ENCODE measurements around the gene PNPLA7. TPM values are rescaled to one million over a fixed set of nuclear protein-coding genes. Genes with fewer than 3 reads are reported as not detected.

Gene PNPLA7
- total RNA-seq, 1 donor from 2014 or later, result 16.2 TPM

- Histone ChIP-seq H3K9me3 (no peaks in the 10 kb centered on the region), H3K4me1 (peaks cover 12% of the 10 kb centered on the region), H3K4me3 (no peak overlapping the region), H3K27me3 (no peaks in the 10 kb centered on the region), H3K27ac (no peak overlapping the region), H3K36me3 (no peaks in the 10 kb centered on the region)
- DNase-seq (ENCODE audit: extremely low spot score in 2 of 2), result no peak
- no peak for TF ChIP-seq POLR2A (IDR thresholded peaks at IDR 0.05)
- intact Hi-C loops (cut with DNase I), result no loop called here
Measured at GRCh38 chr9:137433916-137434431, 116.2 kb downstream of the PNPLA7 start.

DNA sequence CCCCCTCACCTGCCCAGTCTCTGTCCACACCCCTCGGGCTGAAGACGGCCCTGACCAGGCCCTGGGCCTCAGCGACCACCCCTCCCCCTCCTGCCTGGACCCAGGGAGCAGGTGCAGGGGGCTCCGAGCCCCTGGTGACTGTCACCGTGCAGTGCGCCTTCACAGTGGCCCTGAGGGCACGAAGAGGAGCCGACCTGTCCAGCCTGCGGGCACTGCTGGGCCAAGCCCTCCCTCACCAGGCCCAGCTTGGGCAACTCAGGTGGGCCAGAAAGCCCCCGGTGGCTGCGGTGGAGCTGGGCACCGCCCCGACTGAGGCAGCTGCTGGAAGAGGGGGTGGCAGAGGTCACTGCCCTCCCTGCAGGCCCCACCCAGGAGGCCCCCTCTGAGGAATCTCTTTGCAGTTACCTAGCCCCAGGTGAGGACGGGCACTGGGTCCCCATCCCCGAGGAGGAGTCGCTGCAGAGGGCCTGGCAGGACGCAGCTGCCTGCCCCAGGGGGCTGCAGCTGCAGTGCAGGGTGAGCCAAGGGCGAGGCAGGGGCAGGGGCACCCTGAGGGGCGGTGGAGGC is 116.8 kb downstream of the PNPLA7 start:
- intact Hi-C loops (cut with DNase I), result no loop called here
- no peak overlapping the region for H3K27ac ChIP-seq
- peaks cover 12% of the 10 kb centered on the region for H3K4me1 ChIP-seq
- DNase-seq (ENCODE audit: extremely low spot score in 2 of 2), result no peak
- no peak overlapping the region for H3K4me3 ChIP-seq
- H3K9me3 ChIP-seq, result no peaks in the 10 kb centered on the region
- no peak for TF ChIP-seq POLR2AphosphoS5 (IDR thresholded peaks at IDR 0.05; ENCODE audit: insufficient read depth in 1 of 2, low read depth in 1 of 2)
- TF ChIP-seq, protein P1, sequence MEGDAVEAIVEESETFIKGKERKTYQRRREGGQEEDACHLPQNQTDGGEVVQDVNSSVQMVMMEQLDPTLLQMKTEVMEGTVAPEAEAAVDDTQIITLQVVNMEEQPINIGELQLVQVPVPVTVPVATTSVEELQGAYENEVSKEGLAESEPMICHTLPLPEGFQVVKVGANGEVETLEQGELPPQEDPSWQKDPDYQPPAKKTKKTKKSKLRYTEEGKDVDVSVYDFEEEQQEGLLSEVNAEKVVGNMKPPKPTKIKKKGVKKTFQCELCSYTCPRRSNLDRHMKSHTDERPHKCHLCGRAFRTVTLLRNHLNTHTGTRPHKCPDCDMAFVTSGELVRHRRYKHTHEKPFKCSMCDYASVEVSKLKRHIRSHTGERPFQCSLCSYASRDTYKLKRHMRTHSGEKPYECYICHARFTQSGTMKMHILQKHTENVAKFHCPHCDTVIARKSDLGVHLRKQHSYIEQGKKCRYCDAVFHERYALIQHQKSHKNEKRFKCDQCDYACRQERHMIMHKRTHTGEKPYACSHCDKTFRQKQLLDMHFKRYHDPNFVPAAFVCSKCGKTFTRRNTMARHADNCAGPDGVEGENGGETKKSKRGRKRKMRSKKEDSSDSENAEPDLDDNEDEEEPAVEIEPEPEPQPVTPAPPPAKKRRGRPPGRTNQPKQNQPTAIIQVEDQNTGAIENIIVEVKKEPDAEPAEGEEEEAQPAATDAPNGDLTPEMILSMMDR (IDR thresholded peaks at IDR 0.05), result no peak
- no peak for TF ChIP-seq POLR2A (IDR thresholded peaks at IDR 0.05)
- H3K36me3 ChIP-seq, result no peaks in the 10 kb centered on the region
- H3K27me3 ChIP-seq, result no peaks in the 10 kb centered on the region

GRCh38 chr9:137432687-137433348 is 117.4 kb downstream of the PNPLA7 start:
- intact Hi-C loops (cut with DNase I), result no loop called here
- Histone ChIP-seq H3K36me3 (no peaks in the 10 kb centered on the region), H3K27ac (no peak overlapping the region), H3K4me1 (peaks cover 12% of the 10 kb centered on the region), H3K9me3 (no peaks in the 10 kb centered on the region), H3K27me3 (no peaks in the 10 kb centered on the region), H3K4me3 (no peak overlapping the region)
- DNase-seq (ENCODE audit: extremely low spot score in 2 of 2), result no peak
- TF ChIP-seq, protein P1 (IDR thresholded peaks at IDR 0.05), result no peak
- no peak for TF ChIP-seq POLR2A (IDR thresholded peaks at IDR 0.05)
- no peak for TF ChIP-seq POLR2AphosphoS5 (IDR thresholded peaks at IDR 0.05; ENCODE audit: insufficient read depth in 1 of 2, low read depth in 1 of 2)

DNA sequence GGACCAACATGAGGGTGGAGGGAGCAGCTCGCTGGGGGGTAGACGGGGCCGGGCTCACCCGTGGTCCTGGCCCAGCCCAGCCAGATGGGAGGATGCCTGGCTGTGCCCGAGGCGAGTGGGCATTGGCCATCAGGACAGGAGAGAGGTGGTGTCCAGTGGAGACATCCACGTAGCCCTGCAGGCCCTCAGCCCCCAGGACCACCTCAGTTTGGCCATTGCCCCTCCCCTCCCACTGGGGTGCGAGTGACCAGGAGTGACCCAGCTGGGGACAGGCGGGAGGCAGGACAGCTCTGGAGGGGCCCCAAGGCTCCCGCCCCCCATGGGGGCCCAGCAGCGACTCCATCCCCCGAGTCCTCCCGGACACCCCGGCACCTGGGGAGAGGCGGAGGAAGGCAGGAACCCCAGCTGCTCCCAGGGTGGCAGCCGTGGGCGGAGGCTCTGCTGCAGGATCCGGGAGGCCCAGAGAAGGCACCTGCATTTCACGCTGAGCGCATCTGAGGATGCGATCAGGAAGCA is 118.7 kb downstream of the PNPLA7 start:
- intact Hi-C loops (cut with DNase I), result no loop called here
- no peak for DNase-seq (ENCODE audit: extremely low spot score in 2 of 2)

GRCh38 chr9:137430723-137431415 is 119.3 kb downstream of the PNPLA7 start:
- intact Hi-C loops (cut with DNase I), result no loop called here
- Histone ChIP-seq H3K27me3 (no peaks in the 10 kb centered on the region), H3K27ac (no peak overlapping the region), H3K4me1 (peaks cover 3% of the 10 kb centered on the region), H3K9me3 (no peaks in the 10 kb centered on the region), H3K4me3 (no peak overlapping the region), H3K36me3 (no peaks in the 10 kb centered on the region)
- TF ChIP-seq POLR2A (IDR thresholded peaks at IDR 0.05) (no peak), POLR2AphosphoS5 (IDR thresholded peaks at IDR 0.05; ENCODE audit: insufficient read depth in 1 of 2, low read depth in 1 of 2) (no peak)
- TF ChIP-seq, protein P1 (IDR thresholded peaks at IDR 0.05), result no peak
- DNase-seq (ENCODE audit: extremely low spot score in 2 of 2), result no peak

More for the DNA sequence above, 118.7 kb downstream of the PNPLA7 start:
- H3K27ac ChIP-seq, result no peak overlapping the region
- no peaks in the 10 kb centered on the region for H3K9me3 ChIP-seq
- H3K4me1 ChIP-seq, result peaks cover 9% of the 10 kb centered on the region
- H3K36me3 ChIP-seq, result no peaks in the 10 kb centered on the region
- TF ChIP-seq POLR2A (IDR thresholded peaks at IDR 0.05) (no peak), POLR2AphosphoS5 (IDR thresholded peaks at IDR 0.05; ENCODE audit: insufficient read depth in 1 of 2, low read depth in 1 of 2) (no peak)
- TF ChIP-seq, protein P1 (IDR thresholded peaks at IDR 0.05), result no peak
- no peaks in the 10 kb centered on the region for H3K27me3 ChIP-seq
- H3K4me3 ChIP-seq, result no peak overlapping the region
